Mammary epithelial cell (primary cell): ENCODE measurements around the gene AGPS.

ENCODE experiments used
- EZH2 ChIP-seq: IDR thresholded peaks from 2 replicates; pipeline ENCODE4 v1.6.1; 2012; ENCODE audit warnings: low read length, inconsistent platforms, borderline replicate concordance
- TF ChIP-seq, protein P1 (sequence below), 2 donors: IDR thresholded peaks in 1 of 2; conservative IDR thresholded peaks in 1 of 2; 2 replicates each; pipeline ENCODE4 v1.5.1; 2011 to 2012; ENCODE audit warnings: inconsistent platforms in 2 of 2, low read length in 2 of 2, mild to moderate bottlenecking in 2 of 2, control low read depth in 1 of 2, low read depth in 1 of 2; ENCODE audit not compliant: insufficient read depth in 1 of 2; ENCODE audit errors: extremely low read depth in 1 of 2

DNA sequence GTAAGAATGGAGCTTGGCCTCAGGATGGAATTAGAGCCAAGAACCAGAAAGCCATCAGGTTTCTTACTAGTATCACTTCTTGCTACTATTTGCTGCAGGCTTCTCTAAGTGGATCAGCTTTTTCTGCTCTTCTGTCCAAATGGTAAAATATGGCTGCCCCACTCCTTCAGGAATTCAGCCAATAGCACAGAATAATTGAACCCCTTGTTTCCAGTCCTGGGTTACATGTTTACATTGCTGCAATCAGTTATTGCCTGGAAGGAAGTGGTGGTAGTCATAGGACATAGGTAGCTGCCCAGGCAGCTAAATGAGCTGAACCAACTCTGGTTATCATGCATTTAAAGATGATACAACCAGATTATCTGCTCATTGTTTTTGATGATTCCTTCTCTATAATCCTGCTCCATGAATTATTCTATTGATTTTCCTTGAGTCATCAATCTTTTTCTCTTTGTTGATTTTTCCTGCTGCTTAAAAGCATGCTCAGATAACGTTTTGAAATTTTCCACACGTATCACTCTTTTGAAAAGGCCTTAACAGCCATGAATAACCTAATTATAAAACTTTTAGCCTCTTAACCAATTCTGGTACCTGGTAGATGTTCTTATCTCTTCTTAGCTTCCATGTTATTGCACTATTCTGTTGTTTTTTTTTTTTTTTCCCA lies 12.6 kb downstream of the AGPS start:
- TF ChIP-seq, protein P1, sequence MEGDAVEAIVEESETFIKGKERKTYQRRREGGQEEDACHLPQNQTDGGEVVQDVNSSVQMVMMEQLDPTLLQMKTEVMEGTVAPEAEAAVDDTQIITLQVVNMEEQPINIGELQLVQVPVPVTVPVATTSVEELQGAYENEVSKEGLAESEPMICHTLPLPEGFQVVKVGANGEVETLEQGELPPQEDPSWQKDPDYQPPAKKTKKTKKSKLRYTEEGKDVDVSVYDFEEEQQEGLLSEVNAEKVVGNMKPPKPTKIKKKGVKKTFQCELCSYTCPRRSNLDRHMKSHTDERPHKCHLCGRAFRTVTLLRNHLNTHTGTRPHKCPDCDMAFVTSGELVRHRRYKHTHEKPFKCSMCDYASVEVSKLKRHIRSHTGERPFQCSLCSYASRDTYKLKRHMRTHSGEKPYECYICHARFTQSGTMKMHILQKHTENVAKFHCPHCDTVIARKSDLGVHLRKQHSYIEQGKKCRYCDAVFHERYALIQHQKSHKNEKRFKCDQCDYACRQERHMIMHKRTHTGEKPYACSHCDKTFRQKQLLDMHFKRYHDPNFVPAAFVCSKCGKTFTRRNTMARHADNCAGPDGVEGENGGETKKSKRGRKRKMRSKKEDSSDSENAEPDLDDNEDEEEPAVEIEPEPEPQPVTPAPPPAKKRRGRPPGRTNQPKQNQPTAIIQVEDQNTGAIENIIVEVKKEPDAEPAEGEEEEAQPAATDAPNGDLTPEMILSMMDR (conservative IDR thresholded peaks at IDR 0.05 in 1 of 2, IDR thresholded peaks at IDR 0.05 in 1 of 2; ENCODE audit: extremely low read depth in 1 of 2, insufficient read depth in 1 of 2, low read depth in 1 of 2, low read length in 2 of 2) = no peak
- TF ChIP-seq EZH2 = no peak
